AML-193 (cell line): Measurements from ENCODE around the gene NRAP.

Source experiments
- DNase-seq, 2 experiments: peaks; one replicate each; lab custom pipeline; 2025; lab: John Stamatoyannopoulos, UW

NRAP gene

DNA sequence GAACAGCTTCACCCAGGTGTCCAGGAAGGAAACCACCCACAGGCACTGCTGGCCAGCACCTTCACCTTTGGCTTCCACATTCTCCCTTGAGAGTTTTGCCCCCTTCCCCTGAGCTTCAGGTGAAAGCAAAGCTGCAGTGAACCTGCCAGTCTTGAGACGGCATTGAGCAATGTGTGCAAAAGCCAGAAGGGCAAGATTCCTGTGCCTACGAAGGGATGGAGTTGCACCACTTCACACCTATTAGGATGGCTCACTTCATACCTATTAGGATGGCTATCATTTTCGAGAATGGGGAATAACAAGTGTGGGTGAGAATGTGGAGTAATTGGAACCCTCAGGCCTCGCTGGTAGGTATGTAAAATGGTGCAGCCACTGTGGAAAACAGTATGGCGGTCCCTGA is 103.8 kb downstream of the NRAP start:
- DNase-seq = no peak

DNA sequence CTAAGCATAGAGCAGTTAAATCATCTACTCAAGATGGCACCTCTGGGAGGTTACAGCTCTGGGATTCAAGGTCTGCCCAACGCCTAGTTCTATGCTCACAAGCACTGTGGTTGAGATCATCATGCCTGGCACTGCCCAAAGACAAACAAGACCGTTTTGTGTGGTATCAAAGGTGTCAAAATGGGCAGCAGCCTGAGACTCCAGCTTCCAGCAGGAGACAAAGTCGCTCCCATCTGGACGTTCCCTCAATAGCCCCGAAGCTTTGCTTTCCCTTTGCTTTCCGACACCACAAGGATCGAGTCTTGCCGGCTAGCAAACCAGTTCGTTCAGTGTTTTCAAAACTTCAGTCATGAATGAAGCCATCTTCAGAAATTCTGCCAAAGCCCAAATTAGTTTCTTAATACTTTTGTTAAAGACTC is 105.9 kb downstream of the NRAP start:
- no peak for DNase-seq

GRCh38 chr10:113557424-113557862 is 106.4 kb downstream of the NRAP start:
- DNase-seq = no peak

DNA sequence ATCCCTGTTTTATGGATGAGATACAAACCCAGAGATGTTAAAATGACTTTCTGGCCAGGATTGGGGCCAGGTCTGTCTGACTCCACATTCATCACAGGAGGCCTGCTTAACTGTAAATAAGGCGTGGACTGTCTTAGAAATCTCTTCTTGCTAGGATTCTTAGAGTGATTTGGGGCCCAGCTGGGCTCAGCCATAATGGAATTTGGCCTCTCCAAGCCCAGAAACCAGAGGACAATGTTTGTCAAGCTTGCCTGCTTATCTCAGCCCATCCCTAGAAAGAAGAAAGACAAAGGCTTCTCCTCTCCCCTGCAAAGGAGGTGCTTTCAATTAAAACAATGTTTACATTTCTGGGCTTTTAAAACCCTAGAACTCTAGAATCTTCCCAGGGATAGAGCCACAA is 108.1 kb downstream of the NRAP start:
- no peak for DNase-seq

- DNase-seq = no peak
These were observed 108.6 kb downstream of the NRAP start for GRCh38 chr10:113555245-113555644.

- no peak for DNase-seq
These were observed 109.6 kb downstream of the NRAP start for GRCh38 chr10:113554214-113554613.

DNA sequence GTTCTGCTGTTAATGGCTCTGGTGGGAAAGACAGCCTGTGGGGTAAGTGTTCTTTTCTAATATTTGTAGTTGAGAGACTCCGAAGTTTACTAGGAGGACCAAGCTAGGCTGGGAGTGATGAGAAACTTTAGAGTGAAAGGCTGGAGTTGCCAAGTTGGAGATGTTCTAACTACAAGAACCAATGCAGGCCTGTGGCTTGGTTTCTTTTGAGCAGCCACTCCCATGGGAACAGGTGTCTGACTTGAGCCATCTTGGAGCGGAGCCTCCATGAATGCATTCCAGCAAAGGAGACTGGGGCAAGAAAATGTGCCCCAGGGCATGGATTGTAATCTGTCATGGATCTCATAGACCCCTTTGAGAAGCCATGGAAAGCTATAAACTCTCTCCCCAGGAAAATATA is 110.7 kb downstream of the NRAP start:
- DNase-seq = no peak

GRCh38 chr10:113552701-113553100 is 111.1 kb downstream of the NRAP start, which contains the start of gene HABP2:
Gene HABP2 (plus strand): TSS chr10:113553053. CDS start chr10:113553122, 69 bp downstream.
- DNase-seq = no peak

DNA sequence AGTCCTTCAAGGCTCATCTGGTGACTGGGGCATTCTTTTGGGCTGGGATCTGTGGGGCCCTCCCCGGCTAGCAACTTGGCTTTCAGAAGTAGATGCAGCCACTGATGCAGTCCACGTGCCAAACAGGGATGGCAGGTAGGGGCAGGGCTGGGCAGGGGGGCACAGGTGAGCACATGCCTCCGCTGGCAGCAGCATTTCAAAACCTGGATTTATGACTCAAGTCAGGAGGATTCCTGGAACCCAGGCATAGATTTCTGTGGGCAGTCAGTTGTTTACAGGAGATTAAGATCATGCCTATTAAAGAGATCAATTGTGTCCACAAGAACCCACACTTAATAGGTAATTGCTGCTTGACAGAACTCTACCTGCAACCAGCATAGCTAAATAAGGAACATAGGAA is 111.8 kb downstream of the NRAP start:
- no peak for DNase-seq

GRCh38 chr10:113550365-113550764 is 113.5 kb downstream of the NRAP start:
- DNase-seq = no peak

DNA sequence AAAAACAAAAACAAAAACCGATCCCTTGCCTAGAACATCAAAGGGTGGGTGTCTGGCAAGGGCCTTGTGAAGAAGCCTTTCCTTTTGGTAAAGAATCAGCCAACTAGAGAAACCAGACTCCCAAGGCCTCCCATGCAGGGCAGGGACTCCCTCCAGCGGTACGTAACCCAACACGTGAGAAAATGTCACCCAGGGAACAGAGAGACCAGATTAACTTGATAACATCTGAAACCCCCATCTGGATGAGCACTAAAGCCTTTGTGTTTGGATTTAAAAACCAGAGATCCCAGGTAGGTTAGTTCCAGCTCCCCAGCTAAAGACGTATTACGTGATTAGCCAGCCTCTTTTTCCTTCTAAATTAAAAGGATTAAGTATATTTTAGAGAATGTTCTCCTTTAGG is 114.0 kb downstream of the NRAP start:
- no peak for DNase-seq

- no peak for DNase-seq
These were observed 116.4 kb downstream of the NRAP start for GRCh38 chr10:113547426-113547825.

DNA sequence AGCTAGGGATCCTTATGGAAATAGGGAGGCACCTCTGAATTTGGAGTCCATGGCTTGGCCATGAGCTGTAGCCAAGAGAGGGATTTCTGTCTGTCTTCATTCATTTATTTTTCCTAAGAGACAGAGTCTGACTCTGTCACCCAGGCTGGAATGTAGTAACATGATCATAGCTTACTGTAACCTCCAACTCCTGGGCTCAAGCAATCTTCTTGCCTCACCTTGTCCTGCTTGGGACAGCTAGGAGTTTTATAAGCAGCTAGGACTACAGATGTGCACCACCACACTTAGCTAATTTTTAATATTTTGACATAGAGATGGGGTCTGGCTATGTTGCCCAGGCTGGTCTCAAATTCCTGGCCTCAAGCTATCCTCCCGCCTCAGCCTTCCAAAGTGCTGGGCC is 119.4 kb downstream of the NRAP start:
- no peak for DNase-seq

DNA sequence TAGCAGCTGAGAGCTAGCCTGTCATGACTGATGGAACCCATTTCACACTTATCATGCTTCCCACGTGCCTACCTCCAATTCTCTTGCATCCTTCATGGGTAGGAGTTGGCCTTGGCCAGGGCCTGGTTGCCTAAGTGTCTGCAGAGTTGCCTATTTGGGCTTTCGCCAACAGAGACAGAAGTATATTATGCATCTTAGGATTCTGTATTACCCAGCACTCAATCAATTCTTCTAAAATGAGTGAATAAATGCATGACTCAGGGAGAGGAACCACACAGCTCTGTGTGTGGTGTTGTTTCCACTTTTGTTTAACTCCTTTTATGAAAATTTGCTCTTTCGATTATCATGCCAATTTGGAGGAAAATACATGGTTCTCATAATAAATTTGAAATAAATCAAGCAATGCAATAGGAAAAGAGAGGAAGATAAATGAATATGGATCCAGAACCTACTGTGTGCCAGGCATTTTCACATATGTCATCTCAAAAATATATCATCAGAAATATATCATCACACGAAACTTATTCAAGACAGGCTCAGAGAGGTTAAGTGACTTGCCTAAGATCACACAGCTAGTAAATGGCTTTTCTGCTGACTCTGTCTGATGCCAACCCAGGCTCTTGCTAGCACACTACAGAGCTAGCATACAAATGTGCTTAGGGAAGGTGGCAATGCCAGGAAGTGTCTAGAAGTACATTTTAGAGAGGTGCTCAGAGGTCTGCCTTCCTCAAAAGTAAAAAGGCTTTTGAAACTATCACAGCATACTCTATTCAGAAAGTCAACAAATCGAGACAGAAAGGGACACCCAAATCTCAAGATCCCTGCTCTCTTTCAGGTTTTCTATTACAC is 120.5 kb downstream of the NRAP start:
- DNase-seq = no peak

GRCh38 chr10:113541549-113541927 is 122.3 kb downstream of the NRAP start:
- no peak for DNase-seq

GRCh38 chr10:113540845-113541548 is 122.8 kb downstream of the NRAP start:
- no peak for DNase-seq

GRCh38 chr10:113539789-113540188 is 124.1 kb downstream of the NRAP start:
- DNase-seq = no peak
